GM12878 (cell line): ENCODE measurements around the gene LYZL2. TPM values are rescaled to one million over a fixed set of nuclear protein-coding genes. Genes with fewer than 3 reads are reported as not detected.
"Not testable (repeated sequence)": the region's sequence is repeated elsewhere in the genome, so short reads cannot be mapped to it uniquely, and the experiment has no call there.

Experiments used
- ATAC-seq: fragments of 200-7000 bp; cut with Tn5 transposase; 3 replicates; pipeline ENCODE4 v1.9.1; 2020; ENCODE audit warnings: mild to moderate bottlenecking, moderate library complexity
- BruUV-seq: library from RNA; stranded (reverse); fragments of 400-500 nt; replicated peaks from 2 replicates; lab custom pipeline; 2021; lab: Mats Ljungman, UMichigan
- CTCF ChIA-PET: fragments of 300-600 bp; sonication (Branson Sonifier 250); formaldehyde crosslinking; extraction: SDS; loops from one replicate; lab custom pipeline; 2021; ENCODE audit warnings: inconsistent platforms; lab: Yijun Ruan, JAX
- POLR2A ChIA-PET: fragments of 350-600 bp; formaldehyde crosslinking; extraction: SDS; loops from one replicate; lab custom pipeline; 2021; ENCODE audit warnings: inconsistent platforms; lab: Charles Lee
- RAD21 ChIA-PET: fragments of 300-600 bp; sonication (Branson Sonifier 250); formaldehyde crosslinking; loops from one replicate; lab custom pipeline; 2023; ENCODE audit warnings: antibody characterized with exemption; ENCODE audit not compliant: unreplicated experiment; lab: Charles Lee
- SMC1A ChIA-PET: fragments of 300-600 bp; sonication (Branson Sonifier 250); formaldehyde crosslinking; loops from one replicate; lab custom pipeline; 2023; ENCODE audit not compliant: unreplicated experiment, uncharacterized antibody; lab: Charles Lee
- DNase-seq: peaks from one replicate; pipeline ENCODE4 v3.0.0-alpha.2; 2011; ENCODE audit warnings: low read depth, low spot score
- FAIRE-seq: peaks from 3 replicates; lab custom pipeline; 2011; peaks lifted over from hg19 to GRCh38; lab: Jason Lieb, UNC
- H2AFZ ChIP-seq: 2 replicates; pipeline ENCODE4 v1.6.0; 2011; ENCODE audit warnings: low read depth, low read length, control low read depth; ENCODE audit not compliant: control insufficient read depth
- H3K27ac ChIP-seq: 2 replicates; pipeline ENCODE4 v1.5.1; 2011; ENCODE audit warnings: control low read depth; ENCODE audit not compliant: control insufficient read depth, insufficient read depth
- H3K27me3 ChIP-seq, 2 experiments: replicated peaks in 1 of 2; 2 replicates each; pipeline versions ENCODE4 v1.6.0 to v1.6.1; 2011; ENCODE audit warnings: low read length in 1 of 2; ENCODE audit not compliant: control insufficient read depth in 2 of 2, insufficient read depth in 2 of 2
- H3K36me3 ChIP-seq, 2 experiments: 2 replicates each; pipeline ENCODE4 v1.5.1; 2011; ENCODE audit warnings: low read length in 1 of 2; ENCODE audit not compliant: control insufficient read depth in 2 of 2, insufficient read depth in 2 of 2
- H3K4me1 ChIP-seq: 2 replicates; pipeline ENCODE4 v1.6.1; 2011; ENCODE audit warnings: mild to moderate bottlenecking, low read length, moderate library complexity, mixed read lengths; ENCODE audit not compliant: control insufficient read depth, insufficient read depth
- H3K4me2 ChIP-seq: 2 replicates; pipeline ENCODE4 v1.6.0; 2011; ENCODE audit warnings: control low read depth; ENCODE audit not compliant: control insufficient read depth, insufficient read depth
- H3K4me3 ChIP-seq: fragments of 200-600 bp; sonication (generic); 2 replicates; pipeline ENCODE4 v1.5.1; 2016
- H3K79me2 ChIP-seq: 2 replicates; pipeline ENCODE4 v1.6.0; 2011; ENCODE audit warnings: low read length; ENCODE audit not compliant: control insufficient read depth, insufficient read depth
- H3K9ac ChIP-seq: 2 replicates; pipeline ENCODE4 v1.8.0; 2011; ENCODE audit warnings: low read length, control low read depth, mixed read lengths; ENCODE audit not compliant: control insufficient read depth, insufficient read depth
- H3K9me3 ChIP-seq: replicated peaks from 3 replicates; pipeline ENCODE4 v1.5.1; 2011; ENCODE audit warnings: mild to moderate bottlenecking, low read length; ENCODE audit not compliant: control insufficient read depth, insufficient read depth
- H4K20me1 ChIP-seq: 2 replicates; pipeline ENCODE4 v1.6.0; 2011; ENCODE audit not compliant: control insufficient read depth, insufficient read depth
- WGBS: methylation state at CpG from one replicate; pipeline ENCODE4 v1.1.6; 2016; ENCODE audit warnings: low lambda C conversion rate; ENCODE audit not compliant: insufficient replicate concordance, insufficient coverage; ENCODE audit errors: missing lambda C conversion rate; 5-methylcytosine and 5-hydroxymethylcytosine counted together
- in situ Hi-C: fragments of 300-500 bp; cut with MboI; formaldehyde crosslinking; loops from 9 replicates; pipeline ENCODE4 v1.14.3; 2018; ENCODE audit warnings: mixed read lengths
- intact Hi-C: fragments of 100-400 bp; cut with micrococcal nuclease; formaldehyde crosslinking; loops from one replicate; pipeline ENCODE4 v1.14.2; 2022; ENCODE audit not compliant: unreplicated experiment
- polyA plus RNA-seq, 11 experiments: library from polyadenylated mRNA; depleted of rRNA in 4 of 11; unstranded in 6 of 11; stranded (reverse) in 5 of 11; fragments of >200 nt; fragmentation: Nextera tagmentation in 4 of 11; fragmentation: Illumina TruSeq in 1 of 11; extraction: Ambion mirVana in 4 of 11; extraction: Trizol in 1 of 11; gene quantifications; 1 replicate in 1 of 11; 2 replicates in 10 of 11; pipeline versions ENCODE4 v1.2.1 to v1.2.3, GENCODE V29; 2011 to 2016; ENCODE audit warnings: inconsistent platforms in 2 of 11, missing spikeins in 2 of 11, low read depth in 1 of 11
- total RNA-seq, 4 experiments: library from RNA; depleted of rRNA in 3 of 4; stranded (reverse); fragments of >200 nt in 3 of 4; fragmentation: Illumina TruSeq in 1 of 4; extraction: Trizol in 1 of 4; gene quantifications; 2 replicates each; pipeline versions ENCODE4 v1.2.1 to v1.2.3, GENCODE V29; 2013 to 2021

Gene LYZL2
- total and polyA plus RNA-seq, 10 of the 15 experiments (the other 5 are each of a cell fraction or from before 2014, with no cell fraction given), result not detected

- DNase-seq, intact Hi-C loops, SMC1A ChIA-PET, H3K4me3 ChIP-seq, H3K9ac ChIP-seq, H3K4me1 ChIP-seq, H3K27ac ChIP-seq, H3K9me3 ChIP-seq, H2AFZ ChIP-seq, CTCF ChIA-PET, H3K79me2 ChIP-seq, RAD21 ChIA-PET, ATAC-seq, H3K36me3 ChIP-seq, H3K27me3 ChIP-seq, BruUV-seq, H4K20me1 ChIP-seq, H3K4me2 ChIP-seq, FAIRE-seq, POLR2A ChIA-PET, in situ Hi-C loops: not testable (repeated sequence)
- WGBS, result 45% methylated on average over 12 of the region's 12 CpGs
These were observed 14.1 kb upstream of the LYZL2 start for GRCh38 chr10:30643557-30644199.

- RAD21 ChIA-PET, H3K4me3 ChIP-seq, intact Hi-C loops, H3K9ac ChIP-seq, DNase-seq, H3K4me2 ChIP-seq, H3K27ac ChIP-seq, H3K27me3 ChIP-seq, POLR2A ChIA-PET, FAIRE-seq, H3K9me3 ChIP-seq, CTCF ChIA-PET, in situ Hi-C loops, H3K4me1 ChIP-seq, H2AFZ ChIP-seq, BruUV-seq, ATAC-seq, SMC1A ChIA-PET, H4K20me1 ChIP-seq, H3K79me2 ChIP-seq, H3K36me3 ChIP-seq: not testable (repeated sequence)
- WGBS, result 81% methylated on average over 6 of the region's 13 CpGs
These were observed 13.3 kb upstream of the LYZL2 start for GRCh38 chr10:30642856-30643255.
